Activated CD4-positive, alpha-beta T cell treated with anti-CD3 and anti-CD28 coated beads, Interleukin-2, amount 50 U/mL, for 24 hours (primary cell): ENCODE data around the gene SPATA31A5.
"Not testable (repeated sequence)": the region's sequence is repeated elsewhere in the genome, so short reads cannot be mapped to it uniquely, and the experiment has no call there.

Source experiments
- DNase-seq, 2 donors: peaks; one replicate each; pipeline ENCODE4 v3.0.0-alpha.2; 2020; ENCODE audit warnings: low read depth in 1 of 2, low spot score in 1 of 2

SPATA31A5 gene

DNA sequence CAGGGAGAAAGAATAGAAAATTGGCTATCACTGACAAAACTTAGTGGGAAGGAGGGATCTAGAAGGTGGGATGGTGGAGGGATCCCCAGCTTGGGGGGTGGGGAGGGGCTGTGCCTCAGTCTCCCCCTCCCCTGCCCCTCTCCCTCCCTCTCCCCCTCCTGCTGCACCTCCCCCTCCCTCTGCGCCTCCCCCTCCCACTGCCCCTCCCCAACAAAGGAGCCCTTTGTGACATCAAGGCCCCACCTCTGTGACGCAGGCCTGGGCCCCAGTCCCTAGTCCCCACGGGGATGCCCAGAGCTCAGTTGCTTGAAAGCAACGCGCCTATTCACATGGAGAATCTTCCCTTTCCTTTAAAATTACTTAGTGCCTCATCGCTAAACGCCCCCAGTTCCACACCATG lies at the start of gene SPATA31A5:
SPATA31A5 (plus strand) TSS at position 301 of the 400 bp plus-strand sequence; CDS start at position 330, 29 bp downstream.
- not testable (repeated sequence) for DNase-seq

- DNase-seq, result not testable (repeated sequence)
These were observed 48.8 kb downstream of the SPATA31A5 start for GRCh38 chr9:60962990-60963350.

- DNase-seq, result not testable (repeated sequence)
These were observed 52.2 kb downstream of the SPATA31A5 start for GRCh38 chr9:60966382-60966781.
